Ishikawa (cell line): Measurements from ENCODE around the gene SP3.

Source experiments
- CEBPB ChIP-seq: IDR thresholded peaks from 2 replicates; pipeline ENCODE4 v1.6.1; 2012
- CREB1 ChIP-seq: IDR thresholded peaks from 2 replicates; pipeline ENCODE4 v1.6.1; 2012; ENCODE audit warnings: low read depth
- EGR1 ChIP-seq: IDR thresholded peaks from 2 replicates; pipeline ENCODE4 v1.6.1; 2012
- EP300 ChIP-seq: IDR thresholded peaks from 2 replicates; pipeline ENCODE4 v1.6.1; 2012; ENCODE audit warnings: borderline replicate concordance
- FOXM1 ChIP-seq: IDR thresholded peaks from 2 replicates; pipeline ENCODE4 v1.6.1; 2012; ENCODE audit warnings: low read depth, borderline replicate concordance
- MAX ChIP-seq: IDR thresholded peaks from 2 replicates; pipeline ENCODE4 v1.6.1; 2012
- NFIC ChIP-seq: IDR thresholded peaks from 2 replicates; pipeline ENCODE4 v1.6.1; 2012
- RAD21 ChIP-seq: IDR thresholded peaks from 2 replicates; pipeline ENCODE4 v1.6.1; 2012; ENCODE audit warnings: low read depth
- TAF1 ChIP-seq: IDR thresholded peaks from 2 replicates; pipeline ENCODE4 v1.6.1; 2012; ENCODE audit warnings: low read depth, mild to moderate bottlenecking
- TCF12 ChIP-seq: IDR thresholded peaks from 2 replicates; pipeline ENCODE4 v1.6.1; 2012; ENCODE audit warnings: low read depth
- TEAD4 ChIP-seq: IDR thresholded peaks from 2 replicates; pipeline ENCODE4 v1.6.1; 2012
- TF ChIP-seq, protein P1 (sequence below): IDR thresholded peaks from 2 replicates; pipeline ENCODE4 v1.6.1; 2012; ENCODE audit warnings: low read depth, mild to moderate bottlenecking

- no peak for TF ChIP-seq TEAD4
- no peak for TF ChIP-seq TAF1
- no peak for TF ChIP-seq FOXM1
- TF ChIP-seq CEBPB = no peak
- TF ChIP-seq RAD21 = no peak
- TF ChIP-seq, protein P1, sequence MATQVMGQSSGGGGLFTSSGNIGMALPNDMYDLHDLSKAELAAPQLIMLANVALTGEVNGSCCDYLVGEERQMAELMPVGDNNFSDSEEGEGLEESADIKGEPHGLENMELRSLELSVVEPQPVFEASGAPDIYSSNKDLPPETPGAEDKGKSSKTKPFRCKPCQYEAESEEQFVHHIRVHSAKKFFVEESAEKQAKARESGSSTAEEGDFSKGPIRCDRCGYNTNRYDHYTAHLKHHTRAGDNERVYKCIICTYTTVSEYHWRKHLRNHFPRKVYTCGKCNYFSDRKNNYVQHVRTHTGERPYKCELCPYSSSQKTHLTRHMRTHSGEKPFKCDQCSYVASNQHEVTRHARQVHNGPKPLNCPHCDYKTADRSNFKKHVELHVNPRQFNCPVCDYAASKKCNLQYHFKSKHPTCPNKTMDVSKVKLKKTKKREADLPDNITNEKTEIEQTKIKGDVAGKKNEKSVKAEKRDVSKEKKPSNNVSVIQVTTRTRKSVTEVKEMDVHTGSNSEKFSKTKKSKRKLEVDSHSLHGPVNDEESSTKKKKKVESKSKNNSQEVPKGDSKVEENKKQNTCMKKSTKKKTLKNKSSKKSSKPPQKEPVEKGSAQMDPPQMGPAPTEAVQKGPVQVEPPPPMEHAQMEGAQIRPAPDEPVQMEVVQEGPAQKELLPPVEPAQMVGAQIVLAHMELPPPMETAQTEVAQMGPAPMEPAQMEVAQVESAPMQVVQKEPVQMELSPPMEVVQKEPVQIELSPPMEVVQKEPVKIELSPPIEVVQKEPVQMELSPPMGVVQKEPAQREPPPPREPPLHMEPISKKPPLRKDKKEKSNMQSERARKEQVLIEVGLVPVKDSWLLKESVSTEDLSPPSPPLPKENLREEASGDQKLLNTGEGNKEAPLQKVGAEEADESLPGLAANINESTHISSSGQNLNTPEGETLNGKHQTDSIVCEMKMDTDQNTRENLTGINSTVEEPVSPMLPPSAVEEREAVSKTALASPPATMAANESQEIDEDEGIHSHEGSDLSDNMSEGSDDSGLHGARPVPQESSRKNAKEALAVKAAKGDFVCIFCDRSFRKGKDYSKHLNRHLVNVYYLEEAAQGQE = no peak
- no peak for TF ChIP-seq EP300
- TF ChIP-seq MAX = no peak
- no peak for TF ChIP-seq EGR1
- TF ChIP-seq CREB1 = no peak
- no peak for TF ChIP-seq NFIC
- no peak for TF ChIP-seq TCF12
Observed at GRCh38 chr2:174008720-174009119, 43.5 kb upstream of the SP3 start.
